DOHH2 (cell line): ENCODE measurements around the gene SUSD1.
"Not testable (repeated sequence)": the region's sequence is repeated elsewhere in the genome, so short reads cannot be mapped to it uniquely, and the experiment has no call there.

ENCODE experiments used
- H3F3A ChIP-seq: fragments of 200-600 bp; sonication (generic), shearing (Covaris generic); 2 replicates; pipeline ENCODE4 v1.6.0; 2016; ENCODE audit warnings: antibody characterized with exemption, mild to moderate bottlenecking; ENCODE audit not compliant: control insufficient read depth, insufficient read depth
- H3K27ac ChIP-seq: fragments of 200-600 bp; sonication (generic); 2 replicates; pipeline ENCODE4 v1.5.1; 2014; ENCODE audit warnings: low read depth, mild to moderate bottlenecking, low read length, moderate library complexity
- H3K27me3 ChIP-seq: fragments of 200-600 bp; sonication (generic); 2 replicates; pipeline ENCODE4 v1.6.1; 2014; ENCODE audit warnings: mild to moderate bottlenecking, low read length, mixed read lengths; ENCODE audit not compliant: control insufficient read depth
- H3K36me3 ChIP-seq: fragments of 200-600 bp; sonication (generic); 2 replicates; pipeline ENCODE4 v1.6.1; 2014; ENCODE audit warnings: mild to moderate bottlenecking, low read length, moderate library complexity, mixed read lengths; ENCODE audit not compliant: control insufficient read depth
- H3K4me1 ChIP-seq: fragments of 200-600 bp; sonication (generic); 2 replicates; pipeline ENCODE4 v1.6.1; 2014; ENCODE audit warnings: mild to moderate bottlenecking, low read length, mixed read lengths; ENCODE audit not compliant: control insufficient read depth
- H3K4me2 ChIP-seq: fragments of 200-600 bp; sonication (generic); 2 replicates; pipeline ENCODE4 v1.6.0; 2014; ENCODE audit warnings: mild to moderate bottlenecking, low read length, moderate library complexity
- H3K4me3 ChIP-seq: fragments of 200-600 bp; sonication (generic); 2 replicates; pipeline ENCODE4 v1.5.1; 2014; ENCODE audit warnings: mild to moderate bottlenecking, low read length, mixed read lengths
- H3K79me2 ChIP-seq: fragments of 200-600 bp; sonication (generic); 2 replicates; pipeline ENCODE4 v1.6.1; 2014; ENCODE audit warnings: mild to moderate bottlenecking, low read length, mixed read lengths; ENCODE audit not compliant: control insufficient read depth
- H3K9me2 ChIP-seq: fragments of 200-600 bp; sonication (generic); replicated peaks from 2 replicates; pipeline ENCODE4 v1.6.1; 2014; ENCODE audit warnings: mild to moderate bottlenecking, low read length, mixed read lengths; ENCODE audit not compliant: control insufficient read depth
- H3K9me3 ChIP-seq: fragments of 200-600 bp; sonication (generic); 2 replicates; pipeline ENCODE4 v1.6.1; 2014; ENCODE audit warnings: antibody characterized with exemption, low read length, mixed read lengths; ENCODE audit not compliant: control insufficient read depth, insufficient read depth
- H4K20me1 ChIP-seq: fragments of 200-600 bp; sonication (generic); 2 replicates; pipeline ENCODE4 v1.6.0; 2014; ENCODE audit warnings: low read depth, mild to moderate bottlenecking, antibody characterized with exemption, low read length, moderate library complexity; ENCODE audit not compliant: control insufficient read depth, insufficient read depth
- EZH2phosphoT487 ChIP-seq: fragments of 200-600 bp; sonication (generic); IDR thresholded peaks from 2 replicates; pipeline ENCODE4 v1.6.1; 2017; ENCODE audit warnings: borderline replicate concordance, mild to moderate bottlenecking, antibody characterized with exemption, low read length, moderate library complexity, mixed read lengths
- TF ChIP-seq, protein P1 (sequence below): fragments of 200-600 bp; sonication (generic); IDR thresholded peaks from one replicate; pipeline ENCODE4 v1.5.1; 2014; ENCODE audit warnings: antibody characterized with exemption, mild to moderate bottlenecking, low read depth, low read length; ENCODE audit not compliant: poor library complexity, severe bottlenecking

SUSD1 gene

DNA sequence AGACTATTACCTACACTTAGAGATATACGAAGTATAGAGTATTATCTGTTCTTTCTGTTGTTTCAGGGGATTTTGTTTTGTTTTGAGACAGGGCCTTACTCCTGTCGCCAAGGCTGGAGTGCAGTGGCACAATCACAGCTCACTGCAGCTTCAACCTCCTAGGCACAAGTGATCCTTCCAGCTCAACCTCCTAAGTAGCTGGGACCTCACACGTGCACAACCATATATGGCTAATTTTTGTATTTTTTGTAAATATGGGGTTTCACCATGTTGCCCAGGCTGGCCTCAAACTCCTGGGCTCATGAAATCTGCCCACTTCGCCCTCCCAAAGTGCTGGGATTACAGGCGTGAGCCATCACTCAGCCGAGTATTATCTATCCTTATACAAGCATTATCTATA is 45.9 kb downstream of the SUSD1 start:
- peaks cover 8% of the 10 kb centered on the region for H3K9me3 ChIP-seq
- no peaks in the 10 kb centered on the region for H3K36me3 ChIP-seq
- H3F3A ChIP-seq = no peaks in the 10 kb centered on the region
- no peak overlapping the region for H3K4me3 ChIP-seq
- no peak overlapping the region for H3K4me2 ChIP-seq
- no peak for TF ChIP-seq EZH2phosphoT487
- TF ChIP-seq, protein P1, sequence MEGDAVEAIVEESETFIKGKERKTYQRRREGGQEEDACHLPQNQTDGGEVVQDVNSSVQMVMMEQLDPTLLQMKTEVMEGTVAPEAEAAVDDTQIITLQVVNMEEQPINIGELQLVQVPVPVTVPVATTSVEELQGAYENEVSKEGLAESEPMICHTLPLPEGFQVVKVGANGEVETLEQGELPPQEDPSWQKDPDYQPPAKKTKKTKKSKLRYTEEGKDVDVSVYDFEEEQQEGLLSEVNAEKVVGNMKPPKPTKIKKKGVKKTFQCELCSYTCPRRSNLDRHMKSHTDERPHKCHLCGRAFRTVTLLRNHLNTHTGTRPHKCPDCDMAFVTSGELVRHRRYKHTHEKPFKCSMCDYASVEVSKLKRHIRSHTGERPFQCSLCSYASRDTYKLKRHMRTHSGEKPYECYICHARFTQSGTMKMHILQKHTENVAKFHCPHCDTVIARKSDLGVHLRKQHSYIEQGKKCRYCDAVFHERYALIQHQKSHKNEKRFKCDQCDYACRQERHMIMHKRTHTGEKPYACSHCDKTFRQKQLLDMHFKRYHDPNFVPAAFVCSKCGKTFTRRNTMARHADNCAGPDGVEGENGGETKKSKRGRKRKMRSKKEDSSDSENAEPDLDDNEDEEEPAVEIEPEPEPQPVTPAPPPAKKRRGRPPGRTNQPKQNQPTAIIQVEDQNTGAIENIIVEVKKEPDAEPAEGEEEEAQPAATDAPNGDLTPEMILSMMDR = no peak
- H3K9me2 ChIP-seq = no peaks in the 10 kb centered on the region
- no peaks in the 10 kb centered on the region for H4K20me1 ChIP-seq
- H3K4me1 ChIP-seq = peaks cover 13% of the 10 kb centered on the region
- no peaks in the 10 kb centered on the region for H3K27me3 ChIP-seq
- no peak overlapping the region for H3K27ac ChIP-seq
- H3K79me2 ChIP-seq = no peaks in the 10 kb centered on the region

DNA sequence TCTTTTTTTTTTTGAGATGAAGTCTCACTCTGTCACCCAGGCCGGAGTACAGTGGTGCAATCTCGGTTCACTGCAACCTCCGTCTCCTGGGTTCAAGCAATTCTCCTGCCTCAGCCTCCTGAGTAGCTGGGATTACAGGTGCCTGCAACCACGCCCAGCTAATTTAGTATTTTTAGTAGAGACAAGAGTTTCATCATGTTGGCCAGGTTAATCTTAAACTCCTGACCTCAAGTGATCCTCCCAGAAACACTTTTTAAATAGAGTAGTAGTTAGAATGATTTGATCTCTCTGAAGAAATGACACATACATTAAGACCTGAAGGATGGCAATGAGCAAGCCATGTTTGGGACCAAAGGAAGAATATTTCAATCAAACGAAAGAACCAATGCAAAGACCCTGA is 46.7 kb downstream of the SUSD1 start:
- H3K4me1 ChIP-seq, H3F3A ChIP-seq, H3K9me3 ChIP-seq, H3K27me3 ChIP-seq, H3K27ac ChIP-seq, H3K4me2 ChIP-seq, H3K79me2 ChIP-seq, H4K20me1 ChIP-seq, H3K9me2 ChIP-seq, H3K36me3 ChIP-seq, H3K4me3 ChIP-seq: not testable (repeated sequence)

DNA sequence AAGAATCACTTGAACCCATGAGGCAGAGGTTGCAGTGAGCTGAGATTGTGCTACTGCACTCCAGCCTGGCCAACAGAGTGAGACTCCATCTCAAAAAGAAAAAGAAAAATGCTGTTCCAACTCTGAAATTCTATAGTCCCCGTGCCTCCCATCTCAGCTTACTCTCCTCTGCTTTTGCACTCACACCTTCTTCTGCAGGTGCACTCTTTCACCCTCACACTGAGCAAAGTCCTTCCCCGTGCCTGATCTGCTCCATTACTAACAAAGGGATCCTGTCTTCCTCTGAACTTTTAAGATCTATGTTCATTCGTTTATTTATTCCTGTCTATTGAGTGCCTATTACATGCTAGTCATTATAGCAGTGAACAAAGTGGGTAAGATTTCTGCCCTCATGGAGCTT is 47.8 kb downstream of the SUSD1 start:
- H3K79me2 ChIP-seq = no peaks in the 10 kb centered on the region
- no peak overlapping the region for H3K4me2 ChIP-seq
- TF ChIP-seq, protein P1 = no peak
- TF ChIP-seq EZH2phosphoT487 = no peak
- H3K4me1 ChIP-seq = 0 out of 2 replicates have a peak, but pooled peaks cover 3% of the 10 kb centered on the region
- H3K9me2 ChIP-seq = no peaks in the 10 kb centered on the region
- no peaks in the 10 kb centered on the region for H3K36me3 ChIP-seq
- no peak overlapping the region for H3K4me3 ChIP-seq
- no peaks in the 10 kb centered on the region for H4K20me1 ChIP-seq
- H3K27me3 ChIP-seq = no peaks in the 10 kb centered on the region
- no peak overlapping the region for H3K27ac ChIP-seq
- H3F3A ChIP-seq = no peaks in the 10 kb centered on the region
- H3K9me3 ChIP-seq = no peaks in the 10 kb centered on the region

DNA sequence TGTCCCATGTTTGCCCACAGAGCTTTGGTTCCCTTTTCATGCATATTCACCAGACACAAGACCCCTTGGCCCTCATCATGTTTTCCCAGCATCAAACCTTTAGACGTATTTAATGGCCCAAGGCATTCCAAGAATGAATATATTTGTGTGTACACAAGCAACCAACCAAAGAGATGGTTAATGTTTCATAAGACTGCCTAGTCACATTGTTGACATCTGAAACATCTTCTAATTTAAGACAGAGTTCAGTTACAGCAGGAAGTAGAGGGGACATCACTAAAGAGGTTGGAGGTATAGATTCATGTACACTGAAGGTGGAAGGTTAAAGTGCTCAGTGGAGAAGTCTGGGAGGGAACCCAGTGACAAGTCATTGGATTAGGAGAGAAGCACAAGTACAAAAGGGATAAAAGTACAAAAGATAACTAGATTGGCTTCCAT is 49.1 kb downstream of the SUSD1 start:
- TF ChIP-seq, protein P1 = no peak
- TF ChIP-seq EZH2phosphoT487 = no peak
- H3K27me3 ChIP-seq = no peaks in the 10 kb centered on the region
- no peaks in the 10 kb centered on the region for H3K79me2 ChIP-seq
- H4K20me1 ChIP-seq = no peaks in the 10 kb centered on the region
- H3K4me1 ChIP-seq = 0 out of 2 replicates have a peak, but pooled peaks cover 3% of the 10 kb centered on the region
- no peaks in the 10 kb centered on the region for H3K9me3 ChIP-seq
- no peaks in the 10 kb centered on the region for H3K9me2 ChIP-seq
- no peaks in the 10 kb centered on the region for H3F3A ChIP-seq
- no peak overlapping the region for H3K4me3 ChIP-seq
- no peak overlapping the region for H3K4me2 ChIP-seq
- no peaks in the 10 kb centered on the region for H3K36me3 ChIP-seq
- H3K27ac ChIP-seq = no peak overlapping the region
